MM.1S (cell line): ENCODE results near the gene FAM193B.

Experiments used
- CTCF ChIP-seq: fragments of 300-600 bp; sonication (generic); IDR thresholded peaks from 2 replicates; pipeline ENCODE4 v1.5.1; 2016; ENCODE audit warnings: antibody characterized with exemption, low read length, mixed read lengths
- EZH2phosphoT487 ChIP-seq: fragments of 300-600 bp; sonication (generic); IDR thresholded peaks from 2 replicates; pipeline ENCODE4 v1.6.1; 2018; ENCODE audit warnings: antibody characterized with exemption, low read length

- TF ChIP-seq CTCF (no peak), EZH2phosphoT487 (no peak)
These were observed 13.9 kb downstream of the FAM193B start for GRCh38 chr5:177540438-177540837.
